GM12873 (cell line): Measurements from ENCODE around the gene SLC5A10.

ENCODE experiments used
- TF ChIP-seq, protein P1 (sequence below): IDR thresholded peaks from 2 replicates; pipeline ENCODE4 v1.5.1; 2012; ENCODE audit warnings: low read depth, mild to moderate bottlenecking, moderate library complexity, low read length, control low read depth; ENCODE audit not compliant: insufficient read depth; ENCODE audit errors: missing control alignments

The SLC5A10 gene

DNA sequence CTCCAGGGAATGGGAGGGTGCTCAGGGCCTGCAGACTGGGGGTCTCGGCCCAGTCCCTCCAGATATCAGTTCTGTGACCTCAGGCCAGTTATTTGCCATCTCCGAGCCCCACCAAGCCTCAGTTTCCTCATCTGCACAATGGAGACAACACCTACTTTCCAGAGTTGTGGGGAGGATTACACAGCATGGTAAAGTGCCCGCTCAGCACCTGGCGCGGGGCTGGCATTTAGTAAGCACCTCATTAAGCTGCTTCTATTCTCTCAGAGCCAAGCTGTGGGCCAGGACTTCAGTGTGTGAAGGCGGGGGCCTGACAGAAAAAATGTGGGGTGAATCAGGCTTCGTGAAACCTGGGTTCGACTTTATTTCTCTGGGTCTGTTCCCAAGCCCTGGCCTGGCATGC is 47.4 kb downstream of the SLC5A10 start:
- TF ChIP-seq, protein P1, sequence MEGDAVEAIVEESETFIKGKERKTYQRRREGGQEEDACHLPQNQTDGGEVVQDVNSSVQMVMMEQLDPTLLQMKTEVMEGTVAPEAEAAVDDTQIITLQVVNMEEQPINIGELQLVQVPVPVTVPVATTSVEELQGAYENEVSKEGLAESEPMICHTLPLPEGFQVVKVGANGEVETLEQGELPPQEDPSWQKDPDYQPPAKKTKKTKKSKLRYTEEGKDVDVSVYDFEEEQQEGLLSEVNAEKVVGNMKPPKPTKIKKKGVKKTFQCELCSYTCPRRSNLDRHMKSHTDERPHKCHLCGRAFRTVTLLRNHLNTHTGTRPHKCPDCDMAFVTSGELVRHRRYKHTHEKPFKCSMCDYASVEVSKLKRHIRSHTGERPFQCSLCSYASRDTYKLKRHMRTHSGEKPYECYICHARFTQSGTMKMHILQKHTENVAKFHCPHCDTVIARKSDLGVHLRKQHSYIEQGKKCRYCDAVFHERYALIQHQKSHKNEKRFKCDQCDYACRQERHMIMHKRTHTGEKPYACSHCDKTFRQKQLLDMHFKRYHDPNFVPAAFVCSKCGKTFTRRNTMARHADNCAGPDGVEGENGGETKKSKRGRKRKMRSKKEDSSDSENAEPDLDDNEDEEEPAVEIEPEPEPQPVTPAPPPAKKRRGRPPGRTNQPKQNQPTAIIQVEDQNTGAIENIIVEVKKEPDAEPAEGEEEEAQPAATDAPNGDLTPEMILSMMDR: no peak

DNA sequence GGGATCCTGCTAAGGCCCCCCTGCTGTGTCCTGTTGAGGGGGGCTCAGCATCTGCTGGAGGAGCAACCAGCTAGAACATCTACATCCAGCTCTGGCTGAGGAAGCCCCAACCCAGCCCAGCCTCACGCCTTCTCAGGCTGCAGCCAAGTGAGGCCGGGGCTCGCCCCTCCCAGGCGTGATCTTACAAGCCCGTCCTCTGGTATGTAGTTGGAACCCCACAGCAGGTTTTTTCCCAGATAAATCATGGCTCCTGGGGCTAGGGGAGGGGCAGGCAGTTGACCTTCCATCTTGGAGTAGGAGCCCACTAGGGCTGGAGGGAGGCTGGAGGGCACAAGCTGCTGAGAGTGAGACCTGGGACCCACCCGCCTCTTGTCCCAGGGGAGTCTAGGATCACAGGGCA is 47.9 kb downstream of the SLC5A10 start:
- TF ChIP-seq, protein P1: no peak

DNA sequence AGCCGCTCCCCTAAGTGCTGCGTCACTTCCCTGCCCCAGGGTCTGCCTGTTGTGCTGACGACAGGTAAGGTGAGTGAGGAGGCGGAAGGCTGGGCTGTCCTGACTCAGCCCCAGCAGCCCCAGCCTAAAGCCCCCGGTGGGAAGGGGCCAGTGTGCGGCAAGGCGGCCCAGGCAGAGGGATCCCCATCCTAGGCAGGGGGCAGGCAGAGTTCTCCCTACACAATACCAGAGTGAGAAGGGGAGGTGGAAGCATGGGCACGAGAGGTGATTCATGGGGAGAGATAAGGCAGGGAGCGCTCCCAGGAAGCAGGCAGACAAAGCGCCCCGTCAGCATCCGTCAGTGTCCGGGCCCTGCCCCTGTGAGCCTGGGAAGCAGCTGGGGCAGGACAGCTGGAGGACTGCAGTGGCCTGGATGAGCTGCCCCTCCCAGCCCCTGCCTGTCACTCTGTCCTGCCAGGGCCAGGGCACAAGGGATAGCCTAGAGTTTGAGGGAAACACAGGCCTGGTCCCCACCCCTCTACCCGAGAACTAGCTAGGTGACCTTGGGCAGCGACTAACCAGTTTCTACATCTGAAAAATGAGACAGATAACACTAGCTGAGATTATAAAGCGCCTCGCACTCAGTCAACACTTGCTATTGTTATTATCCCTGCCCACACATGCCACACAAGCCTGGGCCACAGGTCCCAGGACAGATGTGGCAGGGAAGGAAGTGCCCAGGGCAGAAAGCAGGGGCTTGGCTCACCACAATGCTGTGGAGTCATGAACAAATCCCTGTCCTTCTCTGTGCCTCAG is 48.8 kb downstream of the SLC5A10 start:
- TF ChIP-seq, protein P1: no peak

DNA sequence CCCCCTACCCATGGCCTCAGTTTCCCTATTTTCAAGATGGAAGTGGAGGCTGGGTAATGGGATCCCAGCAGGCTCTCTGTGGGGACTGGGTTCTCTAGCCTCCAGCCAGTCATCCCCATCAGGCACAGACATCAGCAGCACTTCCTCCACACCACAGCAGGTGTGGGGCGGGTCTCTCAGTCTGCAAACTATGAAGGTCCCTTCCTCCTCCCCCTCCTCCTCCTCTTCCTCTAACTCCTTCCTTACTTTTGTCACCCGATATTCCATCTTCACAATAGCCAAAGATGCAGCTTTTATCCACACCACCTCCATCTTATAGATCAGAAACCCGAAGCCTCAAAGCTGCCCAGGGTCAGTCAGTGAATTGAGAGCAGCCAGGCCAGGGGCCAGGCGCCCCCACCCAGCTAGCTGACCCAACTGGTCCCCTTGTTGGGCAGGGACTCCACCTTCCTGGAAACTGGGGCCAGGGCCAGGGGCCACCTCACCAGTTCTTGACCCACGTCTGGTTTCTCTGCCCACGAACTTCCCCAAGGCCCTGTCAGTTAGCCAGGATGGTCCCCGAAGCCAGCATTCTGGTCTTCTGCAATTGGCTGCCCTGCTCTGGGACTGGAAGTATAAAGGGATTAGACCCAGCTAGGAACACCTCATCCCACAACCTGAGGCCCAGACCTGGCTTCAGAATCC is 50.1 kb downstream of the SLC5A10 start:
- TF ChIP-seq, protein P1: no peak

DNA sequence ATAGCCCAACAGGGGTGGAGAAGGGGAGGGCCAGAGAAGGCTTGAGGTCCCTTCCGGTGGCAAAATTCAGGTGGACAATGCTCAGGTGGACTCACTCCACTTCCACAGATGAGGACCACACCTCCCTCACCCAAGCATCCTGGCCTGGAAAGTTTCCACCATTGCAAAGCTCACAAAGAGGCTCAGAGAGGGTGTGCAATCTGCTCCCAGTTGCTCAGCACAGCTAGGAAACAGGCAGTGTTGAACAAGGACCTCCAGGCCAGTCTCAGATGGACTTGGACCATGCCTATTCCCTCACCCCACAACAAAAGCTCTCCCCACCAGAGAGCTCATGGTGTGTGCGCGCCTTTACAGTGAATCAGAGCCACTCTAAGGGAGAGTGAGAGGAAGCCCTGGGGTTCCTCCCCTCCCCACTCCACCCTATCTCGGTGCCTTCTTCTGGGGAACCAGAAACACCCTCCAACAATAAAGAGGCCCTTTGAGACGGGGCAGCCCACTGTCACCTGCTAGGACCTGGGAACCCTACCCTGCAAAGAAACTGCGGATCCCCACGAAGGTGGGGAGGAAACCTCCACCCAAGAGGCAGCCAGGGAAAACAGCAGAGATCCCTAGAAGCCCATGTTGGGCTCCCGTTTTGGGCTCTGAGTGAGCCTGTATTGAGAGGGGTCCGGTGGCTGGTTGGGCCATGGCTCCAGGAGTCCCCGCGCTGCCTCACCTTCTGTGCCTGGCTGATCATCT is 51.0 kb downstream of the SLC5A10 start:
- TF ChIP-seq, protein P1: no peak

DNA sequence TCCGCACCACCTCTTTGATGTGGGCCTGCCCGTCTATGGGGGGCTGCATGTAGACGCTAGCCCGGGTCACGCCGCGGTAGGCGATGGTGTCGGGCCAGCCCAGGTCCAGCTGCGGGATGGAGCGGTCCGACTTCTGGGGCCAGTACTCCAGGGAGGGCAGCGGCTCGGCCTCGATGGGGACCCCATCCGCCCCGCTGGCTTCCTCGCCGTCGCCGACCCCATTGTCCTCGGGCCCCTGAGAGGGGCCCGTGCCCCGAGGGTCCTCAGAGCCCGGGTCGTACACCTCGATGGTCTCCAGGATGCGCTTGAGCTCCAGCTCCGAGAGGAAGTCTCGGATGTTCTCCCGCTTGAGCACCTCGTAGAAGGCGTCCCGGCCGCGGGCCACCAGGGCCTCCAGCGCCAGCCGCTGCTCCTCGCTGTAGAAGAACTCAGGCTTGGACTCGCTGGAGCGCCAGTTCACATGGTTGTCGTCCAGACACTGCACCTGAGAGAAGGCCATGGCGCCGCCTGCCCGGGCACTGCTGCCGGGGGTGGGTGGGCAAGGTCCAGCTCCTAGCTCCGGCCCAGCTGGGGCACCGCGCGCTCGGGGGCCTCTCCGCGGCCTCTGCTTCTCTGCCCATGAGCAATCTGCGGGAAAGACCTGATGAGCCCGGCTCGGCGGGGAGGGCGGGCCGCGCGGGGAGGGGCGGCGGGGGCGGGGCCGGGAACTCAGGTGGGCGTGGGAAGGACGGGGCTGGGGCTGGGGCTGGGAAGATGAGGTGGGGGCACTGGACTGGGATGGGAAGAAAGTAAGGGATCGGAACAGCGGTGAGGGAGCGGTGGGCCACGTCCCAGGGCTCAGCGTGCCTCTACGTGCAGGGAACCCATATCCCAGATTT is 51.8 kb downstream of the SLC5A10 start:
- TF ChIP-seq, protein P1: no peak
